K562 (cell line): ENCODE data around the gene SART3. TPM values are rescaled to one million over a fixed set of nuclear protein-coding genes. Genes with fewer than 3 reads are reported as not detected.

Source experiments
- CBX8 ChIP-seq: fragments of 200-600 bp; sonication (generic); IDR thresholded peaks from 2 replicates; pipeline ENCODE4 v1.6.1; 2012; ENCODE audit warnings: borderline replicate concordance, mixed run types, low read depth, mild to moderate bottlenecking, moderate library complexity, mixed read lengths, low read length, control low read depth, inconsistent platforms; ENCODE audit not compliant: poor library complexity, severe bottlenecking; ENCODE audit errors: extremely low read depth
- ESRRA ChIP-seq: fragments of 450-650 bp; IDR thresholded peaks from 2 replicates; pipeline ENCODE4 v1.6.1; 2014; ENCODE audit warnings: low read depth, mild to moderate bottlenecking, moderate library complexity, borderline replicate concordance
- HMGN3 ChIP-seq: IDR thresholded peaks from 2 replicates; pipeline ENCODE4 v1.6.1; 2011; ENCODE audit warnings: borderline replicate concordance, low read depth, mild to moderate bottlenecking, mixed read lengths, low read length; ENCODE audit not compliant: insufficient read length; ENCODE audit errors: extremely low read depth
- HSF4 ChIP-seq: fragments of 250-450 bp; sonication (Bioruptor Pico); IDR thresholded peaks from 2 replicates; pipeline ENCODE4 v2.1.2; 2022; ENCODE audit warnings: mild to moderate bottlenecking, moderate library complexity, borderline replicate concordance
- KAT7 ChIP-seq: sonication (generic); formaldehyde crosslinking; IDR thresholded peaks from 2 replicates; pipeline ENCODE4 v1.8.0; 2022; ENCODE audit warnings: missing genetic modification reagents, mild to moderate bottlenecking, borderline replicate concordance
- MAZ ChIP-seq, 2 experiments: fragments of 450-650 bp in 1 of 2; sonication (generic) in 1 of 2; formaldehyde crosslinking; IDR thresholded peaks in 1 of 2; conservative IDR thresholded peaks in 1 of 2; 2 replicates each; pipeline versions ENCODE4 v1.4.0 to v1.5.0; 2020; ENCODE audit warnings: mild to moderate bottlenecking in 1 of 2, missing genetic modification reagents in 1 of 2
- NR2C1 ChIP-seq, 2 experiments: fragments of 450-650 bp; IDR thresholded peaks; 2 replicates each; pipeline ENCODE4 v1.6.1; 2017; ENCODE audit warnings: mild to moderate bottlenecking in 2 of 2, antibody characterized with exemption in 1 of 2, inconsistent platforms in 1 of 2, missing compliant biosample characterization in 1 of 2, missing genetic modification characterization in 1 of 2
- RBM17 ChIP-seq: fragments of 200-400 bp; formaldehyde crosslinking; IDR thresholded peaks from 2 replicates; pipeline ENCODE4 v1.6.1; 2017; ENCODE audit warnings: low read depth, mild to moderate bottlenecking, low read length, borderline replicate concordance
- RBM39 ChIP-seq: fragments of 200-400 bp; formaldehyde crosslinking; optimal IDR thresholded peaks from 2 replicates; pipeline ENCODE3; 2018; ENCODE audit warnings: low read depth, low read length
- SRSF7 ChIP-seq: fragments of 200-400 bp; formaldehyde crosslinking; optimal IDR thresholded peaks from 2 replicates; pipeline ENCODE3; 2017; ENCODE audit warnings: mild to moderate bottlenecking, low read depth, low read length
- ZFP30 ChIP-seq: fragments of 250-450 bp; sonication (Bioruptor Pico); IDR thresholded peaks from 2 replicates; pipeline ENCODE4 v1.8.0; 2022; ENCODE audit warnings: moderate library complexity, mild to moderate bottlenecking, inconsistent platforms, borderline replicate concordance
- ZNF282 ChIP-seq: sonication (generic); formaldehyde crosslinking; IDR thresholded peaks from 2 replicates; pipeline ENCODE4 v1.8.1; 2023; ENCODE audit warnings: missing genetic modification reagents
- polyA plus RNA-seq, 8 experiments: library from polyadenylated mRNA; depleted of rRNA in 4 of 8; stranded (reverse) in 5 of 8; unstranded in 3 of 8; fragments of >200 nt; fragmentation: Nextera tagmentation in 2 of 8; fragmentation: Illumina TruSeq in 1 of 8; extraction: Ambion mirVana in 2 of 8; extraction: Trizol in 1 of 8; gene quantifications; 2 replicates each; pipeline versions ENCODE4 v1.2.1 to v1.2.3, GENCODE V29; 2011 to 2014; ENCODE audit warnings: inconsistent platforms in 1 of 8, missing spikeins in 1 of 8
- total RNA-seq, 7 experiments: library from RNA; depleted of rRNA in 6 of 7; stranded (reverse); fragments of >200 nt in 6 of 7; fragmentation: Illumina TruSeq in 2 of 7; extraction: Trizol in 2 of 7; gene quantifications; 2 replicates each; pipeline versions ENCODE4 v1.2.1 to v1.2.3, GENCODE V29; 2011 to 2021; ENCODE audit warnings: low replicate concordance in 1 of 7
- TF ChIP-seq, protein P1 (sequence below): fragments of 250-450 bp; sonication (Bioruptor Pico); IDR thresholded peaks from 2 replicates; pipeline ENCODE4 v1.5.0; 2021; ENCODE audit warnings: mild to moderate bottlenecking, borderline replicate concordance
- TF ChIP-seq, protein P2 (sequence below): IDR thresholded peaks from 2 replicates; pipeline ENCODE4 v1.6.1; 2011; ENCODE audit not compliant: insufficient read length; ENCODE audit errors: extremely low read depth
- TF ChIP-seq, protein P3 (sequence below), 2 experiments: fragments of 250-450 bp in 1 of 2; fragments of 450-650 bp in 1 of 2; sonication (Bioruptor Pico) in 1 of 2; IDR thresholded peaks; 2 replicates each; pipeline versions ENCODE4 v1.6.1 to v1.8.0; 2016 to 2021; ENCODE audit warnings: mild to moderate bottlenecking in 2 of 2, moderate library complexity in 2 of 2, missing compliant biosample characterization in 1 of 2, missing genetic modification characterization in 1 of 2
- TF ChIP-seq, protein P4 (sequence below): IDR thresholded peaks from 2 replicates; pipeline ENCODE4 v1.6.1; 2014; ENCODE audit warnings: antibody characterized with exemption
- TF ChIP-seq, protein P5 (sequence below): sonication (generic); formaldehyde crosslinking; IDR thresholded peaks from 2 replicates; pipeline ENCODE4 v1.8.1; 2023; ENCODE audit warnings: mild to moderate bottlenecking, missing genetic modification reagents

Gene SART3
- total and polyA plus RNA-seq, 9 of the 15 experiments (the other 6 are each of a cell fraction or from before 2014, with no cell fraction given) = 8.9 to 167 (median 56.7) TPM

DNA sequence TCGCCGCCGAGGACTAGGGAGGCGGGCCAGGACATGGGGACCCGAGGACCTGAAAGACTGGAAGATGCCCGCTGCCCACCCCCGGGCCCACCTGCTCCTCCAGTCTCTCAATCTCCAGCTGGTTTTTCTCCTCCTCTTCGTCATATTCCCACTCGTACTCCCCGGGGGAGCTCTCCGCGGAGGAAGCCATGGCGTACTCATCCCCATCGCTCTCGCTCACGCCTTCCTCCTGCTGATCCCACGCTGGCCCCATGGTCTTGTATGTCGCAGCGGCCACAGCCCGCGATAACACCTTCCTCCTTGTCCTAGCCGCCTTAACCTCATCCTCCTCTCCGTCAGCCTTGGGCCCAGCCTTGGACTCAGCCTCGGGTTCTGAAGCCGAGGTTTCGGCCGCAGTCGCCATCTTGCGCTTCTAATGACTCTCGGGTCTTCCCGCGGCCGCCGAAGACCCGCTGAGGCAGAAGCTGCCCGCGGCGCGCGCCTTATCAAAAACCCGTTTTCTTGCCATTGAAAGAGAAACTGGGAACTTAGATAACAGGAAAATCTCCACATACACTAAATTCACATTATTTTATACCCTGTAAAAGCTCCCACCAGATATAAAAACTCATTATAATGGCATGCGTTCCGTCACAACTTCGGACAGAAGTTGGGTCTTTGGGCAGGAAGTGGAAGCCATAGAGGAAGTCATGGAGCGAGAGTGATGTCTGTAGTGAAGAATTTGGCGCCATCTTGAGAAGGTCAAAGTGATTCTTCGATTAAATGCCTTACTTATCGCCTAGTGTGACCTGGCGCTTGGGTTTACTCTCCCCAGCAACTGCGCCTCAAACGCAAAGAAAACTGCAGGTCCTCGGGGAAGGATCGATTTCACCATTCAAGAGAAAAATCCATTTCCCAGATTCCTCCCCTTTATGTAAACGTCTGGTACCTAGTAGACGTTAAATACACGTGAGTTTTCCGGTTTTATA lies at the start of gene SART3 (continued):
- TF ChIP-seq, protein P1, sequence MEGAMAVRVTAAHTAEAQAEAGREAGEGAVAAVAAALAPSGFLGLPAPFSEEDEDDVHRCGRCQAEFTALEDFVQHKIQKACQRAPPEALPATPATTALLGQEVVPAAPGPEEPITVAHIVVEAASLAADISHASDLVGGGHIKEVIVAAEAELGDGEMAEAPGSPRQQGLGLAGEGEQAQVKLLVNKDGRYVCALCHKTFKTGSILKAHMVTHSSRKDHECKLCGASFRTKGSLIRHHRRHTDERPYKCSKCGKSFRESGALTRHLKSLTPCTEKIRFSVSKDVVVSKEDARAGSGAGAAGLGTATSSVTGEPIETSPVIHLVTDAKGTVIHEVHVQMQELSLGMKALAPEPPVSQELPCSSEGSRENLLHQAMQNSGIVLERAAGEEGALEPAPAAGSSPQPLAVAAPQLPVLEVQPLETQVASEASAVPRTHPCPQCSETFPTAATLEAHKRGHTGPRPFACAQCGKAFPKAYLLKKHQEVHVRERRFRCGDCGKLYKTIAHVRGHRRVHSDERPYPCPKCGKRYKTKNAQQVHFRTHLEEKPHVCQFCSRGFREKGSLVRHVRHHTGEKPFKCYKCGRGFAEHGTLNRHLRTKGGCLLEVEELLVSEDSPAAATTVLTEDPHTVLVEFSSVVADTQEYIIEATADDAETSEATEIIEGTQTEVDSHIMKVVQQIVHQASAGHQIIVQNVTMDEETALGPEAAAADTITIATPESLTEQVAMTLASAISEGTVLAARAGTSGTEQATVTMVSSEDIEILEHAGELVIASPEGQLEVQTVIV (CRISPR knock-in tag) = no peak
- peak in 1 of 2 experiments; percentile 26; a peak in 2 of 4 replicates for TF ChIP-seq MAZ (CRISPR knock-in tag; conservative IDR thresholded peaks at IDR 0.05 in 1 of 2, IDR thresholded peaks at IDR 0.05 in 1 of 2)
- TF ChIP-seq ESRRA = no peak
- no peak for TF ChIP-seq ZNF282 (CRISPR knock-in tag)
- TF ChIP-seq, protein P2, sequence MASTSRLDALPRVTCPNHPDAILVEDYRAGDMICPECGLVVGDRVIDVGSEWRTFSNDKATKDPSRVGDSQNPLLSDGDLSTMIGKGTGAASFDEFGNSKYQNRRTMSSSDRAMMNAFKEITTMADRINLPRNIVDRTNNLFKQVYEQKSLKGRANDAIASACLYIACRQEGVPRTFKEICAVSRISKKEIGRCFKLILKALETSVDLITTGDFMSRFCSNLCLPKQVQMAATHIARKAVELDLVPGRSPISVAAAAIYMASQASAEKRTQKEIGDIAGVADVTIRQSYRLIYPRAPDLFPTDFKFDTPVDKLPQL = no peak
- TF ChIP-seq ZFP30 = no peak
- no peak for TF ChIP-seq KAT7 (CRISPR knock-in tag)
- no peak for TF ChIP-seq CBX8
- peak; percentile 82 for TF ChIP-seq NR2C1 (IDR thresholded peaks at IDR 0.05)
- peak; percentile 87 for TF ChIP-seq NR2C1 (tag; IDR thresholded peaks at IDR 0.05)
- TF ChIP-seq, protein P3, sequence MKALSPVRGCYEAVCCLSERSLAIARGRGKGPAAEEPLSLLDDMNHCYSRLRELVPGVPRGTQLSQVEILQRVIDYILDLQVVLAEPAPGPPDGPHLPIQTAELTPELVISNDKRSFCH (CRISPR knock-in tag; IDR thresholded peaks at IDR 0.05) = no peak
- TF ChIP-seq, protein P3 (tag; IDR thresholded peaks at IDR 0.05) = peak; percentile 14; the same call in 1 of the 2 replicates
- TF ChIP-seq RBM17 = no peak
- TF ChIP-seq SRSF7 = no peak
- no peak for TF ChIP-seq RBM39
- TF ChIP-seq, protein P4, sequence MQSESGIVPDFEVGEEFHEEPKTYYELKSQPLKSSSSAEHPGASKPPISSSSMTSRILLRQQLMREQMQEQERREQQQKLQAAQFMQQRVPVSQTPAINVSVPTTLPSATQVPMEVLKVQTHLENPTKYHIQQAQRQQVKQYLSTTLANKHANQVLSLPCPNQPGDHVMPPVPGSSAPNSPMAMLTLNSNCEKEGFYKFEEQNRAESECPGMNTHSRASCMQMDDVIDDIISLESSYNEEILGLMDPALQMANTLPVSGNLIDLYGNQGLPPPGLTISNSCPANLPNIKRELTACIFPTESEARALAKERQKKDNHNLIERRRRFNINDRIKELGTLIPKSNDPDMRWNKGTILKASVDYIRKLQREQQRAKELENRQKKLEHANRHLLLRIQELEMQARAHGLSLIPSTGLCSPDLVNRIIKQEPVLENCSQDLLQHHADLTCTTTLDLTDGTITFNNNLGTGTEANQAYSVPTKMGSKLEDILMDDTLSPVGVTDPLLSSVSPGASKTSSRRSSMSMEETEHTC = 0 out of 2 replicates have a peak, but pooled peaks have one; percentile 11
- TF ChIP-seq HMGN3 = no peak
- TF ChIP-seq, protein P5, sequence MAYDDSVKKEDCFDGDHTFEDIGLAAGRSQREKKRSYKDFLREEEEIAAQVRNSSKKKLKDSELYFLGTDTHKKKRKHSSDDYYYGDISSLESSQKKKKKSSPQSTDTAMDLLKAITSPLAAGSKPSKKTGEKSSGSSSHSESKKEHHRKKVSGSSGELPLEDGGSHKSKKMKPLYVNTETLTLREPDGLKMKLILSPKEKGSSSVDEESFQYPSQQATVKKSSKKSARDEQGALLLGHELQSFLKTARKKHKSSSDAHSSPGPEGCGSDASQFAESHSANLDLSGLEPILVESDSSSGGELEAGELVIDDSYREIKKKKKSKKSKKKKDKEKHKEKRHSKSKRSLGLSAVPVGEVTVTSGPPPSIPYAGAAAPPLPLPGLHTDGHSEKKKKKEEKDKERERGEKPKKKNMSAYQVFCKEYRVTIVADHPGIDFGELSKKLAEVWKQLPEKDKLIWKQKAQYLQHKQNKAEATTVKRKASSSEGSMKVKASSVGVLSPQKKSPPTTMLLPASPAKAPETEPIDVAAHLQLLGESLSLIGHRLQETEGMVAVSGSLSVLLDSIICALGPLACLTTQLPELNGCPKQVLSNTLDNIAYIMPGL = peak; percentile 91; the same call in 1 of the 2 replicates
- no peak for TF ChIP-seq HSF4 (CRISPR knock-in tag)
